SK-N-MC (cell line): ENCODE measurements around the gene SPATC1L.

Source experiments
- DNase-seq: peaks from one replicate; pipeline ENCODE4 v3.0.0-alpha.2; 2011; ENCODE audit warnings: low read depth, low spot score
- H3K27ac ChIP-seq: fragments of 200-600 bp; sonication (generic); 2 replicates; pipeline ENCODE4 v1.5.1; 2016; ENCODE audit warnings: mixed run types
- H3K36me3 ChIP-seq: fragments of 200-600 bp; sonication (generic); 2 replicates; pipeline ENCODE4 v1.6.1; 2017; ENCODE audit warnings: antibody characterized with exemption, low read length, mixed read lengths; ENCODE audit not compliant: insufficient read depth
- H3K4me3 ChIP-seq: fragments of 200-600 bp; sonication (generic); 2 replicates; pipeline ENCODE4 v1.5.1; 2016
- H3K9ac ChIP-seq: fragments of 200-600 bp; sonication (generic); 2 replicates; pipeline ENCODE4 v1.8.0; 2017; ENCODE audit warnings: mixed run types, mixed read lengths; ENCODE audit not compliant: insufficient read length
- H3K9me3 ChIP-seq: fragments of 200-600 bp; sonication (generic); 2 replicates; pipeline ENCODE4 v1.6.1; 2017; ENCODE audit warnings: low read depth, mild to moderate bottlenecking, antibody characterized with exemption, low read length, moderate library complexity, mixed read lengths
- EZH2 ChIP-seq: fragments of 200-600 bp; sonication (generic); IDR thresholded peaks from one replicate; pipeline ENCODE4 v1.6.1; 2017; ENCODE audit warnings: antibody characterized with exemption
- FOXP2 ChIP-seq: optimal IDR thresholded peaks from 2 replicates; pipeline ENCODE3; 2011; ENCODE audit warnings: mild to moderate bottlenecking, moderate library complexity; ENCODE audit not compliant: insufficient read depth; ENCODE audit errors: extremely low read length, control extremely low read depth
- POLR2AphosphoS5 ChIP-seq: IDR thresholded peaks from 2 replicates; pipeline ENCODE4 v1.6.1; 2012; ENCODE audit warnings: mild to moderate bottlenecking, low read depth, low read length, borderline replicate concordance

Gene SPATC1L

GRCh38 chr21:46163380-46163779 is 20.9 kb downstream of the SPATC1L start:
- Histone ChIP-seq H3K4me3 (no peak overlapping the region), H3K9ac (no peak overlapping the region), H3K36me3 (no peaks in the 10 kb centered on the region), H3K27ac (no peak overlapping the region), H3K9me3 (no peaks in the 10 kb centered on the region)
- no peak for TF ChIP-seq EZH2
- no peak for TF ChIP-seq POLR2AphosphoS5
- TF ChIP-seq FOXP2, result no peak
- DNase-seq, result no peak

- H3K4me3 ChIP-seq, result no peak overlapping the region
- H3K27ac ChIP-seq, result no peak overlapping the region
- H3K9me3 ChIP-seq, result no peaks in the 10 kb centered on the region
- no peak for TF ChIP-seq POLR2AphosphoS5
- no peak for TF ChIP-seq FOXP2
- TF ChIP-seq EZH2, result no peak
- H3K36me3 ChIP-seq, result no peaks in the 10 kb centered on the region
- no peak for DNase-seq
- no peak overlapping the region for H3K9ac ChIP-seq
These were observed 22.3 kb downstream of the SPATC1L start for GRCh38 chr21:46161633-46162592.

GRCh38 chr21:46160907-46161632 is 23.2 kb downstream of the SPATC1L start:
- no peak for DNase-seq
- Histone ChIP-seq H3K9me3 (no peaks in the 10 kb centered on the region), H3K4me3 (no peak overlapping the region), H3K36me3 (no peaks in the 10 kb centered on the region), H3K27ac (no peak overlapping the region), H3K9ac (no peak overlapping the region)
- no peak for TF ChIP-seq POLR2AphosphoS5
- TF ChIP-seq FOXP2, result no peak
- no peak for TF ChIP-seq EZH2

- DNase-seq, result no peak
- Histone ChIP-seq H3K9ac (no peak overlapping the region), H3K4me3 (no peak overlapping the region), H3K27ac (no peak overlapping the region), H3K36me3 (no peaks in the 10 kb centered on the region), H3K9me3 (no peaks in the 10 kb centered on the region)
- TF ChIP-seq FOXP2, result no peak
- TF ChIP-seq EZH2, result no peak
- TF ChIP-seq POLR2AphosphoS5, result no peak
These were observed 23.7 kb downstream of the SPATC1L start for GRCh38 chr21:46160657-46160906.

- no peak overlapping the region for H3K4me3 ChIP-seq
- no peak overlapping the region for H3K9ac ChIP-seq
- TF ChIP-seq EZH2 (no peak), POLR2AphosphoS5 (no peak), FOXP2 (no peak)
- no peak overlapping the region for H3K27ac ChIP-seq
- H3K9me3 ChIP-seq, result no peaks in the 10 kb centered on the region
- DNase-seq, result no peak
- no peaks in the 10 kb centered on the region for H3K36me3 ChIP-seq
These were observed 24.2 kb downstream of the SPATC1L start for GRCh38 chr21:46159841-46160656.

GRCh38 chr21:46159390-46159789 is 24.9 kb downstream of the SPATC1L start:
- Histone ChIP-seq H3K9me3 (no peaks in the 10 kb centered on the region), H3K4me3 (no peak overlapping the region), H3K9ac (no peak overlapping the region), H3K27ac (no peak overlapping the region), H3K36me3 (no peaks in the 10 kb centered on the region)
- TF ChIP-seq POLR2AphosphoS5, result no peak
- no peak for TF ChIP-seq FOXP2
- TF ChIP-seq EZH2, result no peak
- DNase-seq, result no peak

- Histone ChIP-seq H3K27ac (no peak overlapping the region), H3K9me3 (no peaks in the 10 kb centered on the region), H3K36me3 (no peaks in the 10 kb centered on the region), H3K9ac (no peak overlapping the region), H3K4me3 (no peak overlapping the region)
- no peak for TF ChIP-seq POLR2AphosphoS5
- TF ChIP-seq FOXP2, result no peak
- TF ChIP-seq EZH2, result no peak
- DNase-seq, result no peak
These were observed 25.5 kb downstream of the SPATC1L start for GRCh38 chr21:46158666-46159300.

GRCh38 chr21:46157987-46158451 is 26.2 kb downstream of the SPATC1L start:
- TF ChIP-seq POLR2AphosphoS5, result no peak
- Histone ChIP-seq H3K36me3 (no peaks in the 10 kb centered on the region), H3K27ac (no peak overlapping the region), H3K9ac (no peak overlapping the region), H3K9me3 (no peaks in the 10 kb centered on the region), H3K4me3 (no peak overlapping the region)
- DNase-seq, result no peak
